GM19455 (cell line): ENCODE results near the gene EDAR.

ENCODE experiments used
- ATAC-seq: cut with Tn5 transposase; IDR thresholded peaks from one replicate; pipeline ENCODE4 v1.9.1; 2021; ENCODE audit not compliant: unreplicated experiment

The EDAR gene

DNA sequence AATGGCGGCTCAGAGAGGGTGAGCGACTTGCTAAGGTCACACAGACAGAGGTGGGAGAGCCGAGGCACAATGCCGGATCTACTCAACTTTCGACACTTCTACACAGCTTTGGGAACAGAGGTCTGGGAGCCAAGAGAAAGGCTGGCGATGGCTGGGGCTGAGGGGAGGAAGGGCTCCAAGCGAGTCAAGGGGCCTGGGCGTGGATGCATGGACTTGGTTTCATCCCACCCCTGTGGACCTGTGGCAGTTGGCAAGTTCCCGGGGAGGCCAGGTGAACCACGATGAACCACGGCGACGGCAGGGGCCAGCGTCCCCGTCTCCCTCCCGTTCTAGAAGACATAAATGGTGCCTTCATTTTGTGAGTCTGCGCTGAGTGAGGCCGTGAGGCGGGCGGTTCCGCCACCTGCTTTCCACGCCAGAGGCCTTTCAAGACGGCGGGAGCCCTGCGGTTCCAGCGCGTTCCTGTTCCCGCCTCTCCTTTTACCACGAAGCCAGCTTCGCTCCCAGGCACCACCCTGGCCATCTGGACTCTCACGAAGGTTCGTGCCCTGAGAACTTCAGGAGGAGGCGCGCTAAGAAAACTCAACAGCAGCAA lies 46.7 kb downstream of the EDAR start:
- no peak for ATAC-seq

DNA sequence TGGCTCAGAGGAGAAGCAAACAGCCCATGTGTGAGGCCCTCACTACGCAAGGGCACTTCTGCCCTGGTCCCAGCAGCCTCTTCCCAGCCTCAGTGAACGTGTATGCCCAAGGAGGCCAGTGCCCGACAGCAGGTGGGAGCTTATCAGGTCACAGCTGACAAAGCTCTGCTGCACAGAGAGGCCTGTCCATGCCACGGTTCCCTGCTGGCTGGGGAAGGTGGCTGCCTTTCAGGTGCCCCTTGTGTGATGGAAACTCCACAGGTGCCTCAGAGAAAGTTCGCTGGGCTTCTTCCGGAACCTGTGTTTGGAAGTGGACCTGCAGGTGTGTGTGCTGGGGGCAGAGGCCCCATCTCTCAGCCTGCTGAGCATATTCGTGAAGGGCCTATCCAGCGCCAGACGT lies 47.3 kb downstream of the EDAR start:
- no peak for ATAC-seq

DNA sequence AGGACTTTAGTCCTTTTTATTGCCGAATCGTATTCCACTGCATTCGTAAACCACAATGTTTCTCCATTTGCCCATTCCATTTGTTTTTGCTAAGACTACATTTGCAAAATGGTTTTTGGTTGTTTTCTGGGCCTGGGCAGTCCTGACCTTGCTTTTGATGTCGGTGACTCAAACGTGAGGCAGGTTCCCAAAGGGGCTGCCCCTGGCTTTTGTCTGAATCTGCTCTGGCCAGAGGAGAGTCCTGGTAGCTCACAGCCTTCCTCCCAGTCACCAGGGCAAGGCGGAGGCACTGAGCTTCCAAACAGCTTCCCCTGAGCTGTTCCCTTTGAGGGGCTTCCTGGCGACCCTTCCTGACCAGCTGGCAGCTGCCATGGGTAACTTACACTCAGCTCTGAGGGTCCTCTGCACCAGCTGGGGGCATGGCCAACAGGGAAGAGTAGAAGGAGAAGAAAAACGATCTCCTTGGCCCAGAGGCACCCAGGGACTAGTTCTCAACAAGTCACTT lies 47.8 kb downstream of the EDAR start:
- ATAC-seq, result no peak

DNA sequence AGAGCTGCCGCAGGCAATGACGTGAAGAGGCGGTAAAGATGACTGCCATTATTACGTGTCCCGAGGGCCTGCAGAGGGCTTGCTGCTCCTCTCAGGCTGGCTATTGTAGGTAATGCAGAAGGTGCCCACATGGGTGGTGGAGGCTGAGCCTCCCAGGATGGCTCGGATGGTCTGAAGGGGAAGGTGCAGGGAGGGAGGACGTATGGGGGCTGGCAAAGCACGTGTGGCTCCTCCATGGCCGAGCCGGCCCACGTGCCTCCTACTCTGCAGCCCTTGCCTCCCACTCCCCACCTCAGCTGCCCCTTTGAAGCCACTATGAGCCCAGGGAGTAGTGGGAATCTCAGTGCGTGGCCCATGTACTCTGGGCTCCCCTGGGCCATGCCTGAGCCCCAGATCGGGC lies 48.9 kb downstream of the EDAR start:
- no peak for ATAC-seq

DNA sequence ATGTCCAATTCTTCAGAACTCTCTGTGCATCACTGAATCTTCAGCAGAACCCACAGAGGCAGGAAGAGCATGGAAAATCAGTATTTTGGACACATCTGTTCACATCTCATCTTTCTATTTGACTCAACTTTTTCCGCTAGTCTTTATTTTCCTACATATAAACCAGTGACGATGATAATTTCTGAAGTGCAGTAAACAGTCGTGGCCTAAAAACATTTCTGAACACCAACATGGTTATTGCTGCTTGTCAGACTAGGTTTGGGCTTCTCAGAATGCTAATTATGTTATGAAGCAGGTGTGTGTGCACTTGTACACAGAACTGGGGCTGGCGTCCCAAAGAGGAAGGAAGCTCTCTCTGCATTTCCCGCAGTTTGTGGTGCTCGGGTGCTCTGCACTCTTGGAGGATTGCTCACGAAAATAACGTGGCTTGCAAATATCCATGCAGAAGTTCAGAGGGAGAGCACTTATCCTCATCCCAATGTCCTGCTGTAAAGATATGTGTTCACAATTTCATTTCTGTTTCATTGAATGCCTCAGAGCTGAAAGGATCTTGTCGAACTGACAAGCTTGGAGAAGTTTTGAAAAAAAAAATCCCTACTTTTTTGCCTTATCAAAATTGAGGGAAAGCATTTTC lies 50.8 kb downstream of the EDAR start:
- no peak for ATAC-seq

DNA sequence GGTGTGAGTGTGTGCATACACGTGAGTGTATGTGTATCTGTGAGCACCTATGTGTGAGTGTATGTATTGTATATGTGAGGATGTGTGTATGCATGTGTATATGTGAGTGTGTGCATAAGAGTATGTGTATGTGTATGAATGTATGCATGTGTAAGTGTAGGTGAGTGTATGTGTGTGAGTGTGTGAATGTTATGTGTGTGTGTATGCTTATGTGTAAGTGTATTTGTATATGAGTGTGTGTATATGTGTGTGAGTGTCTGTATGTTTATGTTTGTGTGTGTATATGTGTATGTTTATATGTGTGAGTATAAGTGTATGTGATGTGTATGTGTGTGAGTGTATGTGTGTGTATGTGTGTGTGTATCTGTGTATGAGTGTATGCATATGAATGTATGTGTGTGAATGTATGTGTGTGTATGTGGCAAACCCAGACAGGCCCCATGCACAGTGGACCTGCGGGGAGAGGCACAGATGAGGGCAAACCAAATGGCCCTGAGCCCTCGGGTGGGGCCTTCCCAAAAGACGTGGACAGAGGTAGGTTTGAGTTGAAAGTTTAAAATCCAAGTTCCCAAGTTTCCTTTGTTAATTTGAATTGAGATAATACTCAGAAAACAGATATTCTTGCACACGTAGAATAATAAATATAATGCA lies 51.5 kb downstream of the EDAR start:
- ATAC-seq, result no peak

DNA sequence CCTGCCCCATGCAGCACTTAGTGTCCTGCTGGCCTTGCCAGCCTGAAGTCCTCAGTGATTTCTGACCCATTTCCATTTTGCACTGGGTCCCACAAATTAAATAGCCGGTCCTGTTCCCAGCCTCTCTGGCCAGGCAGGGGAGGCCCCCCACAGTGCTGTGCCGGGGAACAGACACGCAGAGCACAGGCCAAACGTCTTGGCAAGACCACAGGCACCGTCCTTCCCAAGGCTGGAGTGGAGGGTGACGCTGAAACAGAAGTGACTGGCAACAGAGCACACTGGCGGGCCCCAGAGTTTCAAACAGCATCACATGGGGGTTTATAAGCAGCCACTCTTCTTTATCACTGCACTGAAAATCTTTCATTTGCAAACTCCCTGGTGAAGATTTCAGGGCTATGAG lies 52.2 kb downstream of the EDAR start:
- ATAC-seq, result no peak

DNA sequence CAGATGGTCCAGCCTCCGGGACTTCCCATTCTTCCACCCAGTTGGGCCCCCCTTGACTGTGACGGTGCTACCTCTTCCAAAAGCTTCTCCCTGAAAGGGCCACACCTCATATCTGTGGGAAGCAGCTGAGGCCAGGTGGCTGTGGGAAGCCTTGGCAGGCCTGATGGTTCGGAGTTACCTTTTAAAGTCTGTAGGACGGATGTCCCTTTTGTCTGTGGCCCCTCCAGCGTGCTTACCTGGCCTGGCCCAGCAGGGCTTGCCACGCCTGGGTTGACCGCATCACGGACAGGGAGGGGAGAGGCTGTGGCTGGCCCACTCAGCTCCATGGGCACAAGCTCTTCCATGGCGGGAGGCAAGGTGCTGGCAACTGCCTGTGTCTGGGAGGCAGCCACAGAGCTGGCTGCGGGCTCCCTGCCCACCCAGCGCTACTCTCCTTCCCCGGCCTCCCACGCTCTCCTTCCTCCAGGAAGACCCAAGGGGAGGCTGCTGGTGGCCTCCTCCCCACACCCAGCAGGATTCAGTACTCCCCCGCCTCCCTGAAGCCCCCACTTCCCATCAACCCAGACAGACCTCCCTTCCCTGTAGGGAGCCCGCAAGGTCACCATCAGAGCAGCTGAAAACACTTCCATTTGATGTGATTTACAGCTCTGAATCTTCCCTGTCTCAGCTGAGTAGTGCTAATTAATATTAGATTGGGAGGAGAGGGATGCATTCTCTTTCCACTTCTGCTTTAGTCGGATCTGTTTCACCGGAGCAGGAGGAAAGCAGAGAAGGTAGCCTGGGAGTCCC lies 52.8 kb downstream of the EDAR start:
- ATAC-seq, result no peak

DNA sequence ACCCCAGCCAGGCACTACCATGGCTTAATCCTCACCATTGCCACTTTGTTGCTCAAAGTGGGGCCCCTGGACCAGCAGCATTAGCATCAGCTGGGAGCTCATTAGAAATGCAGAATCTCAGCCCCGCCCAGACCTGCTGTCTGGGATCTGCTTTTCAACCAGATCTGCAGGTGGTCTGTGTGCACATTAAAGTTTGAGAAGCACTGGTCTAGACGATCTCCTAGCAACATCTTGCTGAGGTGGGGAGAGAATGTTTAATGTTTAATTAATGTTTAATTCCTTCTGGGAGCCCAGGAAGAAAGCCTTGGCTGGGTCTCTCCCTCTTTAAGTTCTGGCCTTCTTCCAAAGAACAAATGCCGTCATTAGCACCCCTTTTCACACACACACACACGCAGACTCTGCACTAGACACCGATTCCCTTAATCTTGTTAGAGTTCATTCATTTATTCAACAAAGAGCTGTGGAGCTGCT lies 53.7 kb downstream of the EDAR start:
- ATAC-seq, result no peak

DNA sequence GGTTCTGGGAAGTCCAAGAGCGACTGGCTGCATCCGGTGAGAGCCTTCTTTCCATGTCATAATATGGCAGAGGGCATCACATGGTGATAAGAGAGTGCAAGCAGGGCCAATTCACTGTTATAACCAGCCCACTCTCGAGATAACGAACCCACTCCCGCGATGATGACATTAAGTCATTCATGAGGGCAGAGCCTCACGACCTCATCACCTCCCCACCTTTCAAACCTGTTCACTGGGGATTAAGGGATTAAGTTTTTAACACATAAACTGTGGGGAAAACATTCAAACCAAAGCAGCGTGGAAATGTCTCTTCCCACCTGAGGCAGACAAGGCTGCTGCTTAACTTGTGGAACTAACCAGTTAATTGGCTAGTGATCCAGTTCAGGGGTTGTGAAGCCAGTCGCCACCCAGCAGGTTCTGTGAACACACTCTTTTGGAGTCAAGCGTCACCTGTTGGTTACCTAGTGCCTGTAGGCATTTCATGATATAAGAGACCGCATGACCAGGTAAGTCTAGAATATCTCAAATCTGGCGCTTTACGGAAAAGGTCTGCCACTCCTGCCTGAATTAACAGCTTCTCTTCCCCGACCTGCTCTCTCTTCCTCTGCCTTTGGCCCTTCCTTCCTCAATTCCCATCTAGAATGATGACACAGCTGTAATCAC lies 54.3 kb downstream of the EDAR start:
- ATAC-seq, result no peak

DNA sequence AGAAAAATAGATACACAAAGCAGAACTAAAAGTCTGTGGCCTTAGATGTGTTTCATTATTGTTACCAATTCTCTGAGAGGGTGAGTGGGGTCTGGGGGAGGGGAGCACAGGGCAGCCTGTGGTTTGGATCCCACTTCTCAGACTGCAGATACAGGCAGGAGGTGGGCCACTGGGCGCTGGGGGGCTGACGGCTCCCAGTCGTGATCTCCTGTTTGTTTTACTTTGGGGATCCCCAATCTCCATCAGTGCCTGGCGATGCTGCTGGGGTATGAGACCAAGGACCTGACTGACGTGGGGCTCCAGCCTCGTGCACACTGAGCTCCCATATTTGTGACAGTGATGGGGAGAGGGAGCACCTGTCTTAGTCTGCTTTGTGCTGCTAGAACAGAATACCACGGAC lies 54.9 kb downstream of the EDAR start:
- ATAC-seq, result no peak

DNA sequence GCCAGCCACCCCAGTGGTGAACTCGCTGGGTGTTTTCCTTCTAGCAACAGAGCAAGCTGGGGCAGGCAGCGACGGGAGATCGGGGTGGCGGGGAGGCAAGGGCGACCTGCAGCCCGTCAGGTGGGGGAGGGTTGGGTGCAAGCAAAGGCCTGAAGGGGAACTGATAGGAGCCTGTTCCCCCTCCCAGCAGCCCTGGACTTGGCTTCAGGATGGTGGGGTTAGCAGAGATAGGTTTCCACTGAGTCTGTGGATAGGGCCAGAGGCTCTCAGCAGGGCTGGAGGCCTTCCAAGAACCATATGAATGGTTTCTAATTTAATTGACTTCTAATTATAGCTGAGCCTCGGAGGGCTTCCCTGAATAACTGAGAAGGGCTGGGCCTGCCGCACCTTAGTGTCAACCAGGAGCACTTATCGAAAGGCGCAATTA lies 55.3 kb downstream of the EDAR start:
- no peak for ATAC-seq

DNA sequence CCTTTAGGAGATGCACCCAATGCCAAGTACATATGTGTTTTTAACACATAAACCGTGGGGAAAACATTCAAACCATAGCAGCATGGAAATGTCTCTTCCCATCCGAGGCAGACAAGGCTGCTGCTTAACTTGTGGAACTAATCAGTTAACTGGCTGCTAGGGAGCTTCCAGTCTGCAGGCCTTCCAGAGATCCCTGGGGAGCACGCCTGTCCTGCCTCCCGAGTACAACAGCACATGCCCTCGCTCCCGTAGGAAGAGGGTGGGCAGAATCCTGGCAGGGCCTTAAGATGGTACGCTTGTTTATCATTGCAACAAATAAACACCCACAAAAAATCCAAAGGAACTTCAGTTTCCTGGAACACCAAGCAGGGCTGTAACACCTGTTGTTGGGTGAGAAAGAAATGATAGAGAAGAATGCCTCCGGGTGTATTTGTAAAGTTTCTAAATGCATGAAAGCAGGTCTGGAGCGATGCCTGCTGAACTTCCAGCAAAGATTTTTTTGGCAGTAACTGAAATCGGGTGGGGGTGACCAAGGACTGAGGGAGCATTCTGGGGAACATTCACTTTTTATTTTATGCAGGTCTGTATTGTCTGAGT lies 56.2 kb downstream of the EDAR start:
- ATAC-seq, result no peak

DNA sequence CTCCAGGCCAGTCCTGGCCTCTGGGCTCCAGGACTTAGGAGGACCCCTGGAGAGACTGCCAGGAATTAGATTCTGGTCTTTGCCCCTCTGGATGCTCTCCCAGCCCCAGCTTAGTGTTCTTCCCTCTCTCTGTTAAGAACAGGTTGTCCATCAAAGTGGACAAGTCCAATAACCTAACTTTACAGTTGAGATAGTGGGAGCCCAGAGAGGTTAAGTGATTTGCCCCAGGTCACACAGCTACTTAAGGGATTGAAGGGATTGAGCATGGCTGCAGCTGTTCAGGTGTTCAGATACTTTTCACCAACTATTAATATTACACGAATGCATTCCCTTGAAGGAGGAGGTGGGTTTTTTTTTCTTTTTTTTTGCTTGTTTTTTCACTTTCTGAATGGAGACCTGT lies 57.6 kb downstream of the EDAR start:
- ATAC-seq, result no peak

DNA sequence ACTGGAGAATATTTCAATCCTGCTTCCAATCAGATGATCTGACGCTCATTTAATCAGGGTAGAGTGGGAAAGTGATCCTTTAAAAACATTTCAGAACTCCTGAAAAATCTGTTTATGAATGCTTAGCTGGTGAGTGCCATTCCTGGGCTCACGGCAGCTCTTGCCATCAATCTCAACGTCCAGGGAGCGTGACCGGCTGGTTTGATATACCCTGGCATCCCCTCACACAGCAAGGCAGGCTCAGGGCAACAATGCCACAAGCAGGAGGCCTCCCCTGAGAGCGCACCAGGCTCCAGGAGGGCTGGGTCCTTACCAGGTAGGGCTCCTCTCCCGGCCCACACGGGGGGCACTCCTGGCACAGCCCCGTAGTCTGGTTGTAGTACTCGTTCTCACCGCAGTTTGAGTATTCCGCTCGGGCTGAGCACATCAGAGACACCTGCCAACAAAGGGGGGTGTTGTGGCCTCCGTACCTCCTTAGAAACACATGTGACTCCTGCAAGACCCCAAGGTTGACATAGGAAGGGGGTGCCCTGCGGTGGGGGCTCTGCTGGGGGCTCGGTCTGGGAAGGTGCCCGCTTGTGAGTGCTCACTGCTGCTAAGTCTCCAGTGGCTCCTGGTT lies 59.1 kb downstream of the EDAR start:
- no peak for ATAC-seq

DNA sequence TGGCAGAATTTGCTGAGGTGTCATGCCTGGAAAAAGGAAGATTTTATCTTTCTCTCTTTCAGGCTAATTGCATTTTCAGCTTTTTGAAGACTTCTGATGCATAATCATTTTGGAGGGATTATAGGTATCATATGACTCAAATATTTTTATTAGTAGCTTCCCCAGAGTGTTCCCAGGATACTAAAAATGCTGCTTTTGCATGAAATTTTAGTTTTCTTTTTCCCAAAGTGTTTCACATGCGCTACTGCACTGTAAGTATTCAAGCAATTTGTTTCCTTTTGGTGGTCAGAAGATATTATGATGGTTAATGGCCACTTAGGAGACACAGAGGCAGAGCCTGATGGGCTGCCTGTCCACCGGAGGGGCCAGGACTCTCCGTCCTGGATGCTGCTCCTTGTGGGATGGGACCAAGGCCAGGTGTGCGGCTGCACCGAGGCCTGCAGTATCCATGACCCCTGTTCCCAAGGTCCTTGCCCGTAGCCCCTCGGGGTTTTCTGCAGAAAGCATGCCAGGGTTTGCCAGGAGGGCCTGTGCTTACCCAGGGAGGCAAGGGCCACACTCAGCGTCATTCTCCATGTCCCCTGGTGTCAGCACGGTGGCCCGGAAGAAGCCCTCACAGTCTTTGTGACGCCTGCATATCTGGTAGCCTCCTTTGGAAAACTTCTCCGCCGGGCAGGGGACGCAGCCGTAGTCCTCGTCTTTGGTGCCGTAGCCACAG lies 60.2 kb downstream of the EDAR start:
- ATAC-seq, result no peak

DNA sequence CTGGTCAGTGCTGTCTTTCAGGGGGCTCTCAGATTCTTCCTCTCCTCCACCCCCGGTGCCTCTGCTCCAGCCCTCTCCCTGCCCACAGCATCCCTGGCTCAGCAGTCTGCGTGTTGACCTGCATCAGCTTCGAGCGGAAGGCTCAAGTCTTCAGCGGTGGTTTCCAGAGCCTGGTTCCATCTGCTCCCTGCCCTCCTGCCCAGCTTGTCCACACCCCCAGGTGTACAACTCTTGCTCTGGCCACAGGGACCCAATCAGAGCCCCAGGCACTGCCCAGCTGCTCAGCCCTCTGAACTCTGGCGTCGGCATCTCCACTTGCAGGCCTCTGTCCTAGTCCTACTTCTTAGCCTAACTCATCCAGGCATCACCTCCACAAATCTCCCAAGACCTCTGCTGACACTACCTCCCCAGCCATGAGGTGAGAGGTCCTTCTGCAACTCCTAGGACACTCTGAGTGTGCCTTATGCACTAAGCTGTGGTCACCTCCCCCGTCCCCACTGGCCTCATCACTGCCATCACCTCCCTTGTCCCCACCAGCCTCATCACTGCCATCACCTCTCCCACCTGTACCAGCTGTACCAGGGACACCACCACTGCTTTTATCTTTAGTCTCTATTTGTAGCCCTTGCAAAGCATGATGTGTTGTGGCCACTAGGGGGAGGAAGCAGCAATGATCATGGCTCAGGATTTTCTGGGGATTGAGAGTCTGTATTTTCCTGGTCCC lies 60.9 kb downstream of the EDAR start:
- no peak for ATAC-seq

DNA sequence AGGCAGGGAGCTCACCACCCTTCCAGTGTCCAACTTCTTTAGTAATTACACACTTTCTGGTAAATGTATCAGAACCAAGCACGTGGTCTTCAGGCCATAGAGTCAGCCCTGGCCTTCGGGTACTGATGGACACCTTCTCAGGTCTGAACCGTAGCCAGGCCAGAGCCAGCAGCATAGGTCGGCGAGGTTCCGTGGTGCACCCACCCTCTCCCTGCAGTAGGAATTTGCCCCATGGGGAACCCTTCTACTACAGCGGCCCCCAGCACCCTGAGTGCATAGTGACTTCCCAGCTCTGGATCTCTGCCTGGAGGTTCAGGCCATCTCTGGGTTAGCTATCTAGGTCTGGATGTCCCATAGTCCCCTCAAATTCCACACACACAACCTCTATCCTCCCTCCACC lies 61.6 kb downstream of the EDAR start:
- no peak for ATAC-seq
